HG02840 (cell line): ENCODE data around the gene OR6C76.

Experiments
- ATAC-seq: cut with Tn5 transposase; IDR thresholded peaks from one replicate; pipeline ENCODE4 v1.9.1; 2021; ENCODE audit warnings: mild to moderate bottlenecking, moderate library complexity, moderate number of reproducible peaks; ENCODE audit not compliant: unreplicated experiment, low FRiP score

The OR6C76 gene

GRCh38 chr12:55467836-55468235, 41.8 kb downstream of the OR6C76 start:
- ATAC-seq = no peak

- no peak for ATAC-seq
Observed at GRCh38 chr12:55469291-55469690, 43.2 kb downstream of the OR6C76 start.

DNA sequence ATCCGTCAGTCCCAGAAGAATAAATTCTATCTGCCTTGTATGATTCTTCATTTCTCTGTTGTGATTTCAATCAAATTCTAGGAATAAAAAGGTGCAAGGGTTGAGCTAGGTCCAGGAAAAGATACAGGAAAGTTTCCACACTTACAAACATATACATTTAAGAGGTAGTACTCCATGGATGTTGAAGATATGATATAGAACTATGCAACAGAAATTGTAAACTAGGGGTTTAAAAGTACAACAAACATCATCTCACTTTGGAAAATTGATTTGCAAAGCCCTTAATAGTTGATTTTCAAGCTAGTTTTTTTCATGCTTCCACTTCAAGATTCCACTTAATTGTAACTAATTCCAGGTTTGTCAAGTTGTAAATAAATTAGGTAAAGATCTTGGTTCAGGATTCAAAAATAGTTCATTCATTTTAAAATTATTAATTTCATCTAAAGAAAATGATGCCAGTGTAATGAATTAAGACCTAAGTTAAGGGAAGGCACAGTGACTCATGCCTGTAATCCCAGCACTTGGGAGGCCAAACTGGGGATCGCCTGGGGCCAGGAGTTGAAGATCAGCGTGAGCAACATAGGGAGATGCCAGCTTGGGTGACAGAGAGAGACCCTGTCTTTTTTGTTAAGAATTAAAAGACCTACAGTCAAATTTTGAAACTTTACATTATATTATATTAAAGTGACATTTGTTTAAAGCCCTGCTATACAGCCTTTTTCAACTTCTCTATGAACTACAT, 44.2 kb downstream of the OR6C76 start, which contains the start of gene OR6C70:
Gene OR6C70 (minus strand): TSS at position 51 of the 742 bp plus-strand sequence. CDS start 0 bp downstream, at position 51.
- no peak for ATAC-seq

- no peak for ATAC-seq
Observed at GRCh38 chr12:55472264-55472663, 46.2 kb downstream of the OR6C76 start.
